WTC11 (cell line): ENCODE data around the gene FIS1. TPM values are rescaled to one million over a fixed set of nuclear protein-coding genes. Genes with fewer than 3 reads are reported as not detected.

Source experiments
- ARID4B ChIP-seq: sonication (generic); formaldehyde crosslinking; IDR thresholded peaks from 2 replicates; pipeline ENCODE4 v1.8.0; 2023; ENCODE audit warnings: missing genetic modification reagents, mild to moderate bottlenecking, borderline replicate concordance
- NFE2L1 ChIP-seq: sonication (generic); formaldehyde crosslinking; IDR thresholded peaks from 2 replicates; pipeline ENCODE4 v1.8.1; 2023; ENCODE audit warnings: missing genetic modification reagents
- NR2C2 ChIP-seq: sonication (generic); formaldehyde crosslinking; IDR thresholded peaks from 2 replicates; pipeline ENCODE4 v1.8.0; 2022; ENCODE audit warnings: mild to moderate bottlenecking, missing genetic modification reagents
- PRDM15 ChIP-seq: sonication (generic); formaldehyde crosslinking; IDR thresholded peaks from 2 replicates; pipeline ENCODE4 v1.8.0; 2022; ENCODE audit warnings: missing genetic modification reagents
- PRRX2 ChIP-seq: fragments of 250-450 bp; sonication (Bioruptor Pico); IDR thresholded peaks from 2 replicates; pipeline ENCODE4 v1.8.0; 2021; ENCODE audit warnings: mild to moderate bottlenecking
- RORB ChIP-seq: fragments of 250-450 bp; sonication (Bioruptor Pico); IDR thresholded peaks from 2 replicates; pipeline ENCODE4 v1.9.0; 2021; ENCODE audit warnings: mild to moderate bottlenecking
- SP1 ChIP-seq: sonication (generic); formaldehyde crosslinking; conservative IDR thresholded peaks from 2 replicates; pipeline ENCODE4 v1.8.1; 2022; ENCODE audit warnings: missing genetic modification reagents
- ZBTB43 ChIP-seq: sonication (generic); formaldehyde crosslinking; IDR thresholded peaks from 2 replicates; pipeline ENCODE4 v1.8.1; 2023; ENCODE audit warnings: mild to moderate bottlenecking, missing genetic modification reagents
- total RNA-seq: library from RNA; stranded (reverse); gene quantifications from 3 replicates; pipeline ENCODE4 v1.2.3, GENCODE V29; 2021
- TF ChIP-seq, protein P1 (sequence below): fragments of 250-450 bp; sonication (Bioruptor Pico); IDR thresholded peaks from 2 replicates; pipeline ENCODE4 v1.9.0; 2021; ENCODE audit warnings: mild to moderate bottlenecking
- TF ChIP-seq, protein P2 (sequence below): sonication (generic); formaldehyde crosslinking; conservative IDR thresholded peaks from 2 replicates; pipeline ENCODE4 v1.8.1; 2023; ENCODE audit warnings: mild to moderate bottlenecking, low read depth, missing genetic modification reagents, moderate library complexity
- TF ChIP-seq, protein P3 (sequence below): sonication (generic); formaldehyde crosslinking; IDR thresholded peaks from 2 replicates; pipeline ENCODE4 v1.8.0; 2022; ENCODE audit warnings: mild to moderate bottlenecking, missing genetic modification reagents
- TF ChIP-seq, protein P4 (sequence below): sonication (generic); formaldehyde crosslinking; IDR thresholded peaks from 2 replicates; pipeline ENCODE4 v1.8.1; 2023; ENCODE audit warnings: mild to moderate bottlenecking, moderate library complexity, missing genetic modification reagents

FIS1 gene
- total RNA-seq, 1 experiment from 2014 or later, result 123 TPM

DNA sequence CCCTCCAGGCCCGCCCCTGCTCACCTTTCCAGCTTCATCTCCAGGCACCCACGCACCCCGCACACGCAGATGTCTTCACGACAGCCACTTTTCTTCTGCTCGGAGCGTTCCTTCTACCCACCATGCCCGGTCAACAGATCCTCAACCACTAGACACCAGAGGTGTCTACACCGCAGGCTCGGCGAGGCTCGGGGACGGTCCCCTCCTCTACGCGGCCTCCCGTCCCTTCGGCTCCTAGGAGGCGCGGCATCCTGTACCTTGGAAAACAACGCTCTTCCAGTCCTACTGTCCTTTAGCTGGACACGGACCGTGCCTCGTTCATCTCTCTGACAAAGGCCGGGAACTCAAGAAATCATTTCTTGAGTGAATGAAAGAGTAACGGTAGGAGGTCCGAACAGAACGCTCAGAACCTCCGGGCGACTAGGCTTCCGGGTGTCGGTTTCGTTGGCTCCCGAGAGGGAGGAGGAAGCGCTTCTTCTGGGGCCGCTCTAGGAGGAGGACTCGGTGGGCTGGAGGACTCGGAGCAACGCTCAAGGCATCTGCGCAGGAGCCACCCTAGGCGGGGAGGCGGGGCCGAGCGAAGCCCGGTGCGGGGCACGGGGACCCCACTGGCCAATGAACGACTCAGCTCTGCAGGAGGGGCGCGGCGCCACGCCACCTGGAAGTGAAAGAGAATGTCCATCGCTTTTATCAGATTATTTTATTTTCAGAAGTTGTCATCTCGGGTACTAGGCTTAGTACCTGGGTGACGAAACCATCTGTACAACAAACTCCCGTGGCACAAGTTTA, 7.2 kb upstream of the FIS1 start (continued):
- TF ChIP-seq, protein P1, sequence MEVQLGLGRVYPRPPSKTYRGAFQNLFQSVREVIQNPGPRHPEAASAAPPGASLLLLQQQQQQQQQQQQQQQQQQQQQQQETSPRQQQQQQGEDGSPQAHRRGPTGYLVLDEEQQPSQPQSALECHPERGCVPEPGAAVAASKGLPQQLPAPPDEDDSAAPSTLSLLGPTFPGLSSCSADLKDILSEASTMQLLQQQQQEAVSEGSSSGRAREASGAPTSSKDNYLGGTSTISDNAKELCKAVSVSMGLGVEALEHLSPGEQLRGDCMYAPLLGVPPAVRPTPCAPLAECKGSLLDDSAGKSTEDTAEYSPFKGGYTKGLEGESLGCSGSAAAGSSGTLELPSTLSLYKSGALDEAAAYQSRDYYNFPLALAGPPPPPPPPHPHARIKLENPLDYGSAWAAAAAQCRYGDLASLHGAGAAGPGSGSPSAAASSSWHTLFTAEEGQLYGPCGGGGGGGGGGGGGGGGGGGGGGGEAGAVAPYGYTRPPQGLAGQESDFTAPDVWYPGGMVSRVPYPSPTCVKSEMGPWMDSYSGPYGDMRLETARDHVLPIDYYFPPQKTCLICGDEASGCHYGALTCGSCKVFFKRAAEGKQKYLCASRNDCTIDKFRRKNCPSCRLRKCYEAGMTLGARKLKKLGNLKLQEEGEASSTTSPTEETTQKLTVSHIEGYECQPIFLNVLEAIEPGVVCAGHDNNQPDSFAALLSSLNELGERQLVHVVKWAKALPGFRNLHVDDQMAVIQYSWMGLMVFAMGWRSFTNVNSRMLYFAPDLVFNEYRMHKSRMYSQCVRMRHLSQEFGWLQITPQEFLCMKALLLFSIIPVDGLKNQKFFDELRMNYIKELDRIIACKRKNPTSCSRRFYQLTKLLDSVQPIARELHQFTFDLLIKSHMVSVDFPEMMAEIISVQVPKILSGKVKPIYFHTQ (CRISPR knock-in tag), result no peak
- TF ChIP-seq ZBTB43 (CRISPR knock-in tag) (no peak), NR2C2 (CRISPR knock-in tag) (no peak), ARID4B (CRISPR knock-in tag) (peak; percentile 64; the same call in 1 of the 2 replicates), SP1 (CRISPR knock-in tag) (0 out of 2 replicates have a peak, but pooled peaks have one; percentile 22), NFE2L1 (CRISPR knock-in tag) (no peak), RORB (CRISPR knock-in tag) (no peak), PRRX2 (CRISPR knock-in tag) (no peak), PRDM15 (CRISPR knock-in tag) (no peak)
- TF ChIP-seq, protein P2, sequence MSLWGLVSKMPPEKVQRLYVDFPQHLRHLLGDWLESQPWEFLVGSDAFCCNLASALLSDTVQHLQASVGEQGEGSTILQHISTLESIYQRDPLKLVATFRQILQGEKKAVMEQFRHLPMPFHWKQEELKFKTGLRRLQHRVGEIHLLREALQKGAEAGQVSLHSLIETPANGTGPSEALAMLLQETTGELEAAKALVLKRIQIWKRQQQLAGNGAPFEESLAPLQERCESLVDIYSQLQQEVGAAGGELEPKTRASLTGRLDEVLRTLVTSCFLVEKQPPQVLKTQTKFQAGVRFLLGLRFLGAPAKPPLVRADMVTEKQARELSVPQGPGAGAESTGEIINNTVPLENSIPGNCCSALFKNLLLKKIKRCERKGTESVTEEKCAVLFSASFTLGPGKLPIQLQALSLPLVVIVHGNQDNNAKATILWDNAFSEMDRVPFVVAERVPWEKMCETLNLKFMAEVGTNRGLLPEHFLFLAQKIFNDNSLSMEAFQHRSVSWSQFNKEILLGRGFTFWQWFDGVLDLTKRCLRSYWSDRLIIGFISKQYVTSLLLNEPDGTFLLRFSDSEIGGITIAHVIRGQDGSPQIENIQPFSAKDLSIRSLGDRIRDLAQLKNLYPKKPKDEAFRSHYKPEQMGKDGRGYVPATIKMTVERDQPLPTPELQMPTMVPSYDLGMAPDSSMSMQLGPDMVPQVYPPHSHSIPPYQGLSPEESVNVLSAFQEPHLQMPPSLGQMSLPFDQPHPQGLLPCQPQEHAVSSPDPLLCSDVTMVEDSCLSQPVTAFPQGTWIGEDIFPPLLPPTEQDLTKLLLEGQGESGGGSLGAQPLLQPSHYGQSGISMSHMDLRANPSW (CRISPR knock-in tag), result no peak
- TF ChIP-seq, protein P3, sequence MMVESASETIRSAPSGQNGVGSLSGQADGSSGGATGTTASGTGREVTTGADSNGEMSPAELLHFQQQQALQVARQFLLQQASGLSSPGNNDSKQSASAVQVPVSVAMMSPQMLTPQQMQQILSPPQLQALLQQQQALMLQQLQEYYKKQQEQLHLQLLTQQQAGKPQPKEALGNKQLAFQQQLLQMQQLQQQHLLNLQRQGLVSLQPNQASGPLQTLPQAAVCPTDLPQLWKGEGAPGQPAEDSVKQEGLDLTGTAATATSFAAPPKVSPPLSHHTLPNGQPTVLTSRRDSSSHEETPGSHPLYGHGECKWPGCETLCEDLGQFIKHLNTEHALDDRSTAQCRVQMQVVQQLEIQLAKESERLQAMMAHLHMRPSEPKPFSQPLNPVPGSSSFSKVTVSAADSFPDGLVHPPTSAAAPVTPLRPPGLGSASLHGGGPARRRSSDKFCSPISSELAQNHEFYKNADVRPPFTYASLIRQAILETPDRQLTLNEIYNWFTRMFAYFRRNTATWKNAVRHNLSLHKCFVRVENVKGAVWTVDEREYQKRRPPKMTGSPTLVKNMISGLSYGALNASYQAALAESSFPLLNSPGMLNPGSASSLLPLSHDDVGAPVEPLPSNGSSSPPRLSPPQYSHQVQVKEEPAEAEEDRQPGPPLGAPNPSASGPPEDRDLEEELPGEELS, result peak; percentile 41; the same call in 1 of the 2 replicates
- TF ChIP-seq, protein P4, sequence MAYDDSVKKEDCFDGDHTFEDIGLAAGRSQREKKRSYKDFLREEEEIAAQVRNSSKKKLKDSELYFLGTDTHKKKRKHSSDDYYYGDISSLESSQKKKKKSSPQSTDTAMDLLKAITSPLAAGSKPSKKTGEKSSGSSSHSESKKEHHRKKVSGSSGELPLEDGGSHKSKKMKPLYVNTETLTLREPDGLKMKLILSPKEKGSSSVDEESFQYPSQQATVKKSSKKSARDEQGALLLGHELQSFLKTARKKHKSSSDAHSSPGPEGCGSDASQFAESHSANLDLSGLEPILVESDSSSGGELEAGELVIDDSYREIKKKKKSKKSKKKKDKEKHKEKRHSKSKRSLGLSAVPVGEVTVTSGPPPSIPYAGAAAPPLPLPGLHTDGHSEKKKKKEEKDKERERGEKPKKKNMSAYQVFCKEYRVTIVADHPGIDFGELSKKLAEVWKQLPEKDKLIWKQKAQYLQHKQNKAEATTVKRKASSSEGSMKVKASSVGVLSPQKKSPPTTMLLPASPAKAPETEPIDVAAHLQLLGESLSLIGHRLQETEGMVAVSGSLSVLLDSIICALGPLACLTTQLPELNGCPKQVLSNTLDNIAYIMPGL (CRISPR knock-in tag), result no peak
